Astrocyte of the spinal cord (primary cell): ENCODE results near the gene TTC39C.
"Not testable (repeated sequence)": the region's sequence is repeated elsewhere in the genome, so short reads cannot be mapped to it uniquely, and the experiment has no call there.

Experiments used
- DNase-seq: peaks from one replicate; pipeline ENCODE4 v3.0.0; 2011; ENCODE audit warnings: low read depth, low spot score
- H3K4me3 ChIP-seq: 2 replicates; pipeline ENCODE4 v1.5.1; 2011; ENCODE audit warnings: low read depth, mild to moderate bottlenecking, low read length, moderate library complexity
- CTCF ChIP-seq: IDR thresholded peaks from 2 replicates; pipeline ENCODE4 v1.5.1; 2012; ENCODE audit warnings: low read depth, mild to moderate bottlenecking, low read length, inconsistent platforms
- in situ Hi-C: cut with HindIII; loops from 2 replicates; pipeline ENCODE4 v1.10.0; 2017; ENCODE audit warnings: low sequenced_read_pairs

Gene TTC39C

GRCh38 chr18:24023185-24023814, 8.7 kb downstream of the TTC39C start:
- no peak for DNase-seq
- TF ChIP-seq CTCF, result no peak
- no peak overlapping the region for H3K4me3 ChIP-seq
- in situ Hi-C loops, result no loop called here

GRCh38 chr18:24024425-24024824, 9.9 kb downstream of the TTC39C start:
- in situ Hi-C loops, result no loop called here
- H3K4me3 ChIP-seq, result no peak overlapping the region
- no peak for TF ChIP-seq CTCF
- no peak for DNase-seq

DNA sequence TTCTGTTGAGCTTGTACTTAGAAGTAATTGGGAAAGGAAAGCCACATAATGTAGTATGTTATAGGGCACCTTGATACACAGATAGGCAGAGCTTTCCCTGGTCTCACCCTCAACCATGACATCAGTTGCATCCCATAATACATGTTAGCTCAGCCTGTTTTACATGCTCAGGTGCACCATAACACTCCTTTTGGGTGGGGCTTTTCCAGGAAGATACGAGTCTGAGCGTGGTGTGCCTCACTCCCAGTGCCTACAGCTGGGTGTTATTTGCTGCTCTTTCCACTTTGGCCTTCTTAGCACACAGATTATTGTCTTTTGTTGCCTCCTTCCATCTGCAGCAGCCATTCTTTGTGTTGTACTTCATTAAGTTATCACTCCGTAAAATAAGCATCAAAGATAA, 11.9 kb downstream of the TTC39C start:
- no peak overlapping the region for H3K4me3 ChIP-seq
- no peak for TF ChIP-seq CTCF
- in situ Hi-C loops, result no loop called here
- DNase-seq, result no peak

DNA sequence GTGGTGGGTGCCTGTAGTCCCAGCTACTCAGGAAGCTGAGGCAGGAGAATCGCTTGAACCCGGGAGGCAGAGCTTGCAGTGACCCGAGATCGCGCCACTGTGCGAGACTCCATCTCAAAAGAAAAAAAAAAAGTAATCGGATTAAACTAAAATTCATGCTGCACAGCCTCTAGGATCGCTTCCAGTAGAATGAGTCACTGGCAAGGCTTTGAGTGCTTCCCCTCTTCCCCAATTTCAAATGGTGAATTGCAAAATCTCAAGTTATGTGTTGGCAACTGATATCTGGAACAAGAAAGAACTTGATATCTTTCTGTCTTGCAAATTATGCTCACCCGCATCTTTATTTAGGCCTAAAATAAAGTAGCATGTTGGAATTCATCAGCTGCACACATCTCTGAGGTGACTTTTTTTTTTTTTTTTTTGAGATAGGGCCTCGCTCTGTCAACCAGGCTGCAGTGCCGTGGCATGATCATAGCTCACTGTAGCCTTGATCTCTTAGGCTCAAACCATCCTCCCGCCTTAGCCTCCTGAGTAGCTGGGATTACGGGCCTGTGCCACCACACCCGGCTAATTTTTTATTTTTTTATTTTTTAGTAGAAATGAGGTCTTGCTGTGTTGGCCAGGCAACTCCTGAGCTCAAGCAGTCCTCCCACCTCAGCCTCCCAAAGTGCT, 12.7 kb downstream of the TTC39C start:
- peak; percentile 78 for DNase-seq
- TF ChIP-seq CTCF, result no peak
- H3K4me3 ChIP-seq, result no peak overlapping the region
- in situ Hi-C loops, result no loop called here

DNA sequence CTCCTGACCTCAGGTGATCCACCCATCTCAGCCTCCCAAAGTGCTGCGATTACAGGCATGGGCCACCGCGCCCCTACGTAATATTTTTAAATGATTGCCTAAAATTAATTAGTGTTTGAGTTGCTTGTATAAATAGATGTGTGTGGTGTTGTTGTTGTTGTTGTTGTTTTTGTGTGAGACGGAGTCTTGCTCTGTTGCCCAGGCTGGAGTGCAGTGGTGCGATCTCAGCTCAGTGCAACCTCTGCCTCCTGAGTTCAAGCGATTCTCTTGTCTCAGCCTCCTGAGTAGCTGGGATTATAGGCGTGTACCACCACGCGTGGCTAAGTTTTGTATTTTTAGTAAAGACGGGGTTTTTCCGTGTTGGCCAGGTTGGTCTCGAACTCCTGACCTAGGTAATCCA, 14.4 kb downstream of the TTC39C start:
- DNase-seq, H3K4me3 ChIP-seq, in situ Hi-C loops: not testable (repeated sequence)

- in situ Hi-C loops, result no loop called here
- no peak for DNase-seq
- no peak overlapping the region for H3K4me3 ChIP-seq
- TF ChIP-seq CTCF, result no peak
Observed at GRCh38 chr18:24031318-24031717, 16.8 kb downstream of the TTC39C start.

DNA sequence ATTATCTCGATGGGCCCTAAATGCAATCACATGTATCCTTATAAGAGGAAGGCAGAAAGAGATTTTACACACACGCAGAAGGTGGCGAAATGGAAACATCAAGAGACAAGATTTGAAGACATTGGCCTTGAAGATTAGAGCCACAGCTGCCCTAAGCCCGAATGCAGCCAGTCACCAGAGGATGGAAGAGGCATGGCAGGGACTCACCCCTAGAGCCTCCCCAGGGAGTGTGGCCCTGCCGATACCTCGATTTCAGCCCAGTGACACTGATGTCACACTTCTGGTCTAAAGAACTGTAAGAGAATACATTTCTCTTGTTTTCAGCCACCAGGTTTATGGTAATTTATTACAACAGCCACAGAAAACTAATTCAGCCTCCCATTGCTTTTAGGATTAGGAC, 17.4 kb downstream of the TTC39C start:
- H3K4me3 ChIP-seq, result no peak overlapping the region
- no peak for DNase-seq
- in situ Hi-C loops, result no loop called here
- no peak for TF ChIP-seq CTCF
